Activated naive CD4-positive, alpha-beta T cell treated with anti-CD3 and anti-CD28 coated beads, Interleukin-2, amount 10 ng/mL, durations not matched to agents 7 days and 5 days (primary cell): ENCODE data around the gene MRPL57.
"Not testable (repeated sequence)": the region's sequence is repeated elsewhere in the genome, so short reads cannot be mapped to it uniquely, and the experiment has no call there.

Experiments used
- CTCF ChIA-PET: fragments of 350-600 bp; sonication (Branson Sonifier 250); formaldehyde crosslinking; loops from one replicate; lab custom pipeline; 2021; ENCODE audit warnings: antibody characterized with exemption; lab: Charles Lee
- DNase-seq: peaks from one replicate; pipeline ENCODE4 v3.0.0-alpha.2; 2020
- H3K27ac Mint-ChIP-seq: one replicate; pipeline ENCODE4 v1.8.0; 2021; ENCODE audit warnings: mild to moderate bottlenecking, moderate library complexity, mixed read lengths
- H3K27me3 Mint-ChIP-seq: one replicate; pipeline ENCODE4 v1.8.0; 2021; ENCODE audit warnings: mild to moderate bottlenecking, mixed read lengths
- H3K36me3 Mint-ChIP-seq: one replicate; pipeline ENCODE4 v1.8.0; 2021; ENCODE audit warnings: mixed read lengths
- H3K4me1 Mint-ChIP-seq: one replicate; pipeline ENCODE4 v1.8.0; 2021; ENCODE audit warnings: mixed read lengths
- H3K4me3 Mint-ChIP-seq: one replicate; pipeline ENCODE4 v1.8.0; 2021; ENCODE audit warnings: mild to moderate bottlenecking, moderate library complexity, mixed read lengths
- H3K9me3 Mint-ChIP-seq: one replicate; pipeline ENCODE4 v1.8.0; 2021; ENCODE audit warnings: mixed read lengths

MRPL57 gene

DNA sequence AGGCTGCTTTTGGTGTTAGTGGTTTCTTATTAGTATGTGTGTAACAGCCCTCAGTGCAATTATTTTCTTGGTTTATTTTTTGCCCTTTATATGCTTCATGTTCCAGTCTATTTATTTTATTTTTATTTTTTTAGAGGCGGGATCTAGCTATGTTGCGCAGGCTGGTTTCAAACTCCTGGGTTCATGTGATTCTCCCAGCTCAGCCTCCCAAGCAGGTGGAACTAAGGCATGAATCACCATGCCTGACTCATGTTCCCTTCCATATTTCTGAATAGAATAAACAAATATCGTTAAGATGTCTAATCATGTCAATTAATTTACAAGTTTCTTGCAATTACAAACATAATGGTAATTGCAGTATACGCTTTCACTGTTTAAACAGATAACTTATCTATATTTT is 11.8 kb upstream of the MRPL57 start:
- no peak for DNase-seq
- no peak overlapping the region for H3K4me3 Mint-ChIP-seq
- H3K27ac Mint-ChIP-seq: no peak overlapping the region
- H3K4me1 Mint-ChIP-seq: no peaks in the 10 kb centered on the region
- CTCF ChIA-PET: no interaction called here
- H3K27me3 Mint-ChIP-seq: no peaks in the 10 kb centered on the region
- H3K36me3 Mint-ChIP-seq: peaks cover 24% of the 10 kb centered on the region
- no peaks in the 10 kb centered on the region for H3K9me3 Mint-ChIP-seq

DNA sequence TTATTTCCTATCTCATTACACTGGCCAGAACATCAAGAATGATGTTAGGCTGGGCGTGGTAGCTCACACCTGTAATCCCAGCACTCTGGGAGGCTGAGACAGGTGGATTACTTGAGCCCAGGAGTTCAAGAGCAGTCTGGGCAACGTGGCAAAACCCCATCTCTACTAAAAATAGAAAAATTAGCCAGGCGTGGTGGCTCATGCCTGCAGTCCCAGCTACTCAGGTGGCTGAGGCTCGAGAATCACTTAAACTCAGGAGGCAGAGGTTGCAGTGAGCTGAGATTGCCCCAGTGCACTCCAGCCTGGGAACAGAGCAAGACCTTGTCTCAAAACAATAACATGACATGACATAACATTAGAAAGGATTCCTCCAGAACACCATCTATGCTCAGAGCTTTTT is 10.9 kb upstream of the MRPL57 start:
- H3K4me3 Mint-ChIP-seq, H3K9me3 Mint-ChIP-seq, H3K4me1 Mint-ChIP-seq, H3K27me3 Mint-ChIP-seq, DNase-seq, H3K27ac Mint-ChIP-seq: not testable (repeated sequence)
- CTCF ChIA-PET: interaction anchor here (1.4 kb wide), 1 partner anchor 221 kb away, joined by 4 read pairs; no protein-coding TSS in a partner anchor
- H3K36me3 Mint-ChIP-seq: peaks cover 23% of the 10 kb centered on the region

DNA sequence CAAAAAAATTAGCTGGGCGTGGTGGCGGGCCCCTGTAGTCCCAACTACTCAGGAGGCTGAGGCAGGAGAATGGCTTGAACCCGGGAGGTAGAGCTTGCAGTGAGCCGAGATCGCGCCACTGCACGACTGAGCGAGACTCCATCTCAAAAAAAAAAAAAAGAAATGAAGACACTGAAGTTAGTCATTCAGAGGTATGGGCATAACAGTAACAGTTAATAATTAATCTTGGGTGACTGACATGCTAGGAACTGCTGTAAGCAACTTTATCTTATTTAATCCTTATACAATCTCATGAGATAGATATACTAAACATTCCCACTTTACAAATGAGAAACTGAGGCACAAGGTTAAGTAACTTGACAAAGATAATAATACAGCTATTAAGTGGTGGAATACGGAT is 5.0 kb upstream of the MRPL57 start:
- CTCF ChIA-PET: interaction anchor here (0.6 to 0.7 kb wide), 2 partner anchors 27 to 324 kb away, joined by 3 to 4 read pairs; no protein-coding TSS in a partner anchor
- Mint-ChIP-seq H3K27me3 (peaks cover 2% of the 10 kb centered on the region), H3K4me1 (peaks cover 24% of the 10 kb centered on the region), H3K36me3 (peaks cover 29% of the 10 kb centered on the region), H3K4me3 (no peak overlapping the region), H3K27ac (no peak overlapping the region), H3K9me3 (no peaks in the 10 kb centered on the region)
- DNase-seq: no peak

DNA sequence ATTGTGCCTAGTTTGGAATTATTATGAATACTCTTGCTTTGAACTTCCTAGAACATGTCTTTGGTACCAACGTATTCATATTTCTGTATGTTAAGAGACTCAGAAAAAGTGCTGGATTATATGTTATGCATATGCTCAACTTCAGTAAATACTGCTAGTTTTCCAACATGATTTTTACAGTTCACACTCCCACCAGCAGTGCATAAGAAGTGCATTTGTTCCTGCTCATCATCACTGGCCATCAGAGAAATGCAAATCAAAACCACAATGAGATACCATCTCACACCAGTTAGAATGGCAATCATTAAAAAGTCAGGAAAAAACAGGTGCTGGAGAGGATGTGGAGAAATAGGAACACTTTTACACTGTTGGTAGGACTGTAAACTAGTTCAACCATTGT is 2.7 kb upstream of the MRPL57 start:
- H3K27me3 Mint-ChIP-seq, H3K9me3 Mint-ChIP-seq, CTCF ChIA-PET, DNase-seq, H3K4me3 Mint-ChIP-seq: not testable (repeated sequence)
- Mint-ChIP-seq H3K36me3 (peaks cover 33% of the 10 kb centered on the region), H3K27ac (peak overlapping the region; percentile 55), H3K4me1 (peaks cover 36% of the 10 kb centered on the region)

DNA sequence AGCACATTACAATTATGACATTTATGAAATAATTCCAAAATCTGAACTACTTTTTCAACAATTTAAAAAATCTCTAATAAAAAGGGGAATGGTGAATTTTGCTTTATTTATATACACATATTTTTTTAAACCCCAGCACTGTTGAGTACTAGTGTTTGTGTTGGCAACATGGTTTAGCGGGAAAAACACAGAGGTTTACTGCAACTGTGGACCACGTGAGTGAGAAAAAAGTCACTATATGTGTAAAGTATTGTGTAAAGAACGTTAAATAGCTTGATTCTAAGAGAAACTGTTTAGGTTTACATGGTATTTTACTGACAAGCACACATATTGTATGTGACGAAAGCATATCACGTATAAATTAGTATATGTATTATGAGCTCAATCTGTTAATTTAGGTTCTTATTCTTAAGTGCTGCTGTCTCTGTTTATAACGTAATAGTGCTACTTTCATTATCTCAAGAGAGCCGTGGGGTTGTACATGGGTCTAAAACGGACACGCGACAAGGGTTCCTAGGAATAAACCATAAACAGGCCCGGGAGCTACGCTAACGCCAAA is 723 bp upstream of the MRPL57 start:
- DNase-seq: no peak
- Mint-ChIP-seq H3K36me3 (peaks cover 26% of the 10 kb centered on the region), H3K27me3 (peaks cover 6% of the 10 kb centered on the region), H3K9me3 (no peaks in the 10 kb centered on the region), H3K4me3 (peak overlapping the region; percentile 97), H3K4me1 (peaks cover 38% of the 10 kb centered on the region), H3K27ac (peak overlapping the region; percentile 96)
- CTCF ChIA-PET: interaction anchor here (1.5 to 2.4 kb wide), 3 partner anchors 122 to 301 kb away, joined by 5 to 13 read pairs (median 10); no protein-coding TSS in a partner anchor

DNA sequence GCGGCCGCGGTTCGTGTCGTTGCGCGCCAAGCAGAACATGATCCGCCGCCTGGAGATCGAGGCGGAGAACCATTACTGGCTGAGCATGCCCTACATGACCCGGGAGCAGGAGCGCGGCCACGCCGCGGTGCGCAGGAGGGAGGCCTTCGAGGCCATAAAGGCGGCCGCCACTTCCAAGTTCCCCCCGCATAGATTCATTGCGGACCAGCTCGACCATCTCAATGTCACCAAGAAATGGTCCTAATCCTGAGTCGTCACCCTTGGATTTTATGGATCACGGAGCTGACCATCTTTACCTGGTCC is 475 bp downstream of the MRPL57 start:
- no peak for DNase-seq
- H3K9me3 Mint-ChIP-seq: no peaks in the 10 kb centered on the region
- peaks cover 21% of the 10 kb centered on the region for H3K36me3 Mint-ChIP-seq
- H3K4me3 Mint-ChIP-seq: peak overlapping the region; percentile 97
- peaks cover 38% of the 10 kb centered on the region for H3K4me1 Mint-ChIP-seq
- peaks cover 6% of the 10 kb centered on the region for H3K27me3 Mint-ChIP-seq
- CTCF ChIA-PET: interaction anchor here (0.7 to 2.4 kb wide), 3 partner anchors 66 to 300 kb away, joined by 4 to 13 read pairs (median 10); no protein-coding TSS in a partner anchor
- peak overlapping the region; percentile 96 for H3K27ac Mint-ChIP-seq

DNA sequence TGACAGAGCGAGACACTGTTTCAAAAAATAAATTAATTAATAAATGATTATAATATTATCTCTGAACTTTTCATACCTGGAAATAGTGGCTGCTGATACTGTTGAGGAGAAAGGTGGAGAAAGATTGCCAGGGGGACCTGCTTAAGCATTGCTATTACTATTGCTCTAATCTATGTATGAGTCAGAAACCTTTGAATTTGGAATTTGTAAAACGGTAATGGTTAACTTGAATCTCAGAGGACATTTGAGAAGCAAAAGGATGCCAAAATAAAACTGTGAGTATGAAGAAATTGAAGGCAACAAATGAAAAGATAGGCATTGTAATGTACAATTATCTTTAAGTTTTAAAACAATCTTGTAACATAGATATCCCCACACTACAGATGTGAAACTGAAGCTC is 5.2 kb downstream of the MRPL57 start:
- peaks cover 12% of the 10 kb centered on the region for H3K36me3 Mint-ChIP-seq
- no peak for DNase-seq
- H3K4me3 Mint-ChIP-seq: no peak overlapping the region
- CTCF ChIA-PET: interaction anchor here (1.5 to 1.6 kb wide), 2 partner anchors 238 to 690 kb away, joined by 3 read pairs; no protein-coding TSS in a partner anchor
- peaks cover 1% of the 10 kb centered on the region for H3K27me3 Mint-ChIP-seq
- H3K27ac Mint-ChIP-seq: no peak overlapping the region
- peaks cover 14% of the 10 kb centered on the region for H3K4me1 Mint-ChIP-seq
- H3K9me3 Mint-ChIP-seq: no peaks in the 10 kb centered on the region

DNA sequence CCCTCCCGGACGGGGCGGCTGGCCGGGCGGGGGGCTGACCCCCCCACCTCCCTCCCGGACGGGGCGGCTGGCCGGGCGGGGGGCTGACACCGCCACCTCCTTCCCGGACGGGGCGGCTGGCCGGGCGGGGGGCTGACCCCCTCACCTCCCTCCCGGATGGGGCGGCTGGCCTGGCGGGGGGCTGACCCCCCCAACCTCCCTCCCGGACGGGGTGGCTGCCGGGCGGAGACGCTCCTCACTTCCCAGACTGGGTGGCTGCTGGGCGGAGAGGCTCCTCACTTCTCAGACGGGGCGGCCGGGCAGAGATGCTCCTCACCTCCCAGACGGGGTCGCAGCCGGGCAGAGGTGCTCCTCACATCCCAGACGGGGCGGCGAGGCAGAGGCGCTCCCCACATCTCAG is 10.0 kb downstream of the MRPL57 start:
- H3K4me3 Mint-ChIP-seq, H3K27ac Mint-ChIP-seq, H3K4me1 Mint-ChIP-seq, CTCF ChIA-PET, H3K36me3 Mint-ChIP-seq, DNase-seq, H3K9me3 Mint-ChIP-seq, H3K27me3 Mint-ChIP-seq: not testable (repeated sequence)

DNA sequence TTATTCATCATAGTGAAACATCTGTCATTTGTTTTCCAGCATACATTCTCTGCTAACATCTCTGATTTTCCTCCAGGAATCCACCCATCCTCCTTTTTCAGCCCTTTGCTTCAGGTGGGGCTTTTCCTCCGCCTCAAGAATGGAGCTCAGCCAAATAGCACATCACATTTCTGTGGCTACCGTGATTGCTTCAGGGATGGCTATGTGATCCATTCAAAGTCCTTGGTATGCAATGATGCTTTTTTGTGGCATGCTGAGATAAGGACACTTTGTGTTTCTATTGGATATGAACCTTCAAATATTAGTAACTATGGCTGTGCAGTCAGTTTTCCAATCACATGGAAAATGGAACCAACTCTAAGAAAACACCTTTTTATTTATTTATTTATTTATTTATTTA is 18.3 kb downstream of the MRPL57 start:
- H3K36me3 Mint-ChIP-seq, CTCF ChIA-PET, H3K4me1 Mint-ChIP-seq, H3K9me3 Mint-ChIP-seq, DNase-seq, H3K4me3 Mint-ChIP-seq, H3K27ac Mint-ChIP-seq: not testable (repeated sequence)
- peaks cover 25% of the 10 kb centered on the region for H3K27me3 Mint-ChIP-seq

DNA sequence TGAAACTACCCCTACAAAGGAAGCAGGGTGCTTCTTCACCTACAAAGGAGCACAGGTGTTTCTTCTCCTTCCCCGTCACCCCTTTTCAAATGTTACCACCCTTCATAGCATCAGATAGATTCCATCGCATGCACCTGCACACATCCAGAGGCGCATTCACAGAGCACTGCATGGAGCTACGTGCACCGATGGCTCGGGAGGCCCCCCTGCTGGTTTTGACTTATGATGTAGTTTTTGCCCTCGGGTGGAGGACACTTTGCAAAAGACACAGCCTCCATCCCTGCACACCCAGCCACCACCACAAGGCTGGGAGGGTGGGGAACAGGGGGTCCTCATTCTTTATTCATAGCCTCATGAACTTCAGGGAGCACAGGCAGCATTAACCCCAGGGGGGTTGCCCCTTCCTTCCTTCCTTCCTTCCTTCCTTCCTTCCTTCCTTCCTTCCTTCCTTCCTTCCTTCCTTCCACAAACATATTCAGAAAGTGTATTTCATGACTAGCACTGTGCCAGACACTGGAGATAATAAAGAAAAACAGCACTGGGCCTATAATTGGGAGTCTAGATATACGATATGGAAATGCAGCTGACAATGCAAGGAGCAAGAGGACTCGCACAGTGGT is 21.3 kb downstream of the MRPL57 start:
- H3K27ac Mint-ChIP-seq, H3K4me1 Mint-ChIP-seq, H3K36me3 Mint-ChIP-seq, DNase-seq, CTCF ChIA-PET, H3K4me3 Mint-ChIP-seq: not testable (repeated sequence)
- Mint-ChIP-seq H3K9me3 (peaks cover 12% of the 10 kb centered on the region), H3K27me3 (peaks cover 30% of the 10 kb centered on the region)

DNA sequence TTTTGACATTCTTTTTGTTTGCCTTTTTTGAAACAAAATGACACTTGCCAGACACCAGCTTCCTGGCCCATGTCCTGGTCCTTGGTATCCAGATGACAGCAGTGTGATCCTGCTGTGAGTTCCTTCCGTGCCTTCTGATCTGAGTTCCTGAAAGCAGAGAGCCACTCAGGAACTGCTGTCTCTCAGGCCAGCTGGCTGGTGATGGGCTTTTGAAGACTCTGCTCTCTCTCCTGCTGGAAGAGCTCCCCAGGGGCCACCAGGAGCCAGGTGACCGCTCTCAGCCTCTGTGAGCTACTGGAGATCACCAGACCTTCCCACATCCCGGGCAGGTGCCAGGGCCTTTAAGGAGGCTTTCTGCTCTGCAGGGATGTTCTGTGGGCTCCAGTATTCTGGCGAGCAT is 21.9 kb downstream of the MRPL57 start:
- H3K4me1 Mint-ChIP-seq, CTCF ChIA-PET, H3K36me3 Mint-ChIP-seq, H3K4me3 Mint-ChIP-seq, H3K27ac Mint-ChIP-seq, DNase-seq: not testable (repeated sequence)
- peaks cover 30% of the 10 kb centered on the region for H3K27me3 Mint-ChIP-seq
- peaks cover 12% of the 10 kb centered on the region for H3K9me3 Mint-ChIP-seq

DNA sequence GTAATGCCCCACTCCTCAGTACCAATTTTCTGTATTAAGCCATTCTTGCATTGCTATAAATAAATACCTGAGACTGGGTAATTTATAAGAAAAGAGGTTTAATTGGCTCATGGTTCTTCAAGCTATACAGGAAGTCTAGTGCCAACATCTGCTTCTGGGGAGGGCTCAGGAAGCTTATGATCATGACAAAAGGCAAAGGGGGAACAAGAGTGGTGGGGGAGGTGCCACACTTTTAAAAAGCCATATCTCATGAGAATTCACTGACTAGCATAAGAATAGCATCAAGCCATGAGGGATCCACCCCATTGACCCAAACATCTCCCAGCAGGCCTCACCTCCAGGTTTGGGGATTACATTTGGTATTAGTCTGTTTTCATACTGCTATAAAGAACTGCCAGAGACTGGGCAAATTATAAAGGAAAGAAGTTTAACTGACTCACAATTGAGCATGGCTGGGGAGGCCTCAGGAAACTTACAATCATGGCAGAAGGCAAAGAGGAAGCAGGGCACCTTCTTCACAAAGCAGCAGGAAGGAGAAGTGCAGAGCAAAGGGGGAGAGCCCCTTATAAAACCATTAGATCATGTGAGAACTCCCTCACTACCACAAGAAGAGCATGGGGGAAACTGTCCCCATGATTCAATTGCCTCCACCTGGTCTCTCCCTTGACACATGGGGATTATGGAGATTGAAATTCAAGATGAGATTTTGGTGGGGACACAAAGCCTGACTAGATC is 25.2 kb downstream of the MRPL57 start:
- CTCF ChIA-PET, H3K4me1 Mint-ChIP-seq: not testable (repeated sequence)

DNA sequence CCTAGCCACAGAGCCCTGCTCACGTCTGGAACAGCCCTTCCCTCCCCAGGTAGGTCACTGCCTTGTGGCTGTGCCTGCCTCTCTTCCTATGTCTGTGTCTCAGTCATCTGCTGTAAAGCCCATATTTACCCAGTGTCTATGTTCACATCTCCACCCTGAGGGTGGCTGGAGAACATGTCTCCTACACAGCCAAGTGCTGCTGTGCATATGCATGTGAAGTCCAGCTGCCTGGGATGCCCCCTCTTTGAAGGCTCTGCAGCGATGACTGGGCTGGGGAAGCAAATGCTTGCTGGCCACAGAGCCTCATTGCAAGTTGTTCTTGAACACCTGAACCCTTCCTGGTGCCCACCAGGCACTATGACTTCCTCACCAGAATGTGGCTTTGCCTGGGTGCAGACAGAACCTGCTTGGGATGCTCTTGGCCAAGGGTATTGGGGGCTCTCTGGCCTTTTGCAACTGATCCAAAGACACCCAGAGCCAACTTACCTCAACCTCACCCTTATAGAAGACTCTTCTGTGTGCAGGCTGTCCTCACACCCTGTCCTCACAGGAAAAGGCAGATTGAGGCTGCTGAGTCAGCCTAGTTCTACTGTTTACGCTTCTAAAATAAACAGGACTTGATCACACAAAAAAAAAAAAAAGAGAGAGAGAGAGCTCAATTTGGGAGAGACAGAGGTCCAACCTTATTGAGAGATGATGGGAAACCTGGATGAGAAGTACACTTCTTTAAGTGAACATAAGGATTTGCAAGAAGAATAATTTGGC is 26.5 kb downstream of the MRPL57 start:
- Mint-ChIP-seq H3K36me3 (no peaks in the 10 kb centered on the region), H3K4me1 (no peaks in the 10 kb centered on the region), H3K27me3 (peaks cover 12% of the 10 kb centered on the region), H3K9me3 (peaks cover 12% of the 10 kb centered on the region), H3K27ac (no peak overlapping the region), H3K4me3 (no peak overlapping the region)
- CTCF ChIA-PET: interaction anchor here (0.6 kb wide), 1 partner anchor 282 kb away, joined by 3 read pairs; no protein-coding TSS in a partner anchor
- DNase-seq: no peak

More for the DNA sequence above, 25.2 kb downstream of the MRPL57 start:
- Mint-ChIP-seq H3K27me3 (peaks cover 17% of the 10 kb centered on the region), H3K9me3 (peaks cover 12% of the 10 kb centered on the region)
- H3K27ac Mint-ChIP-seq, H3K36me3 Mint-ChIP-seq, DNase-seq, H3K4me3 Mint-ChIP-seq: not testable (repeated sequence)

DNA sequence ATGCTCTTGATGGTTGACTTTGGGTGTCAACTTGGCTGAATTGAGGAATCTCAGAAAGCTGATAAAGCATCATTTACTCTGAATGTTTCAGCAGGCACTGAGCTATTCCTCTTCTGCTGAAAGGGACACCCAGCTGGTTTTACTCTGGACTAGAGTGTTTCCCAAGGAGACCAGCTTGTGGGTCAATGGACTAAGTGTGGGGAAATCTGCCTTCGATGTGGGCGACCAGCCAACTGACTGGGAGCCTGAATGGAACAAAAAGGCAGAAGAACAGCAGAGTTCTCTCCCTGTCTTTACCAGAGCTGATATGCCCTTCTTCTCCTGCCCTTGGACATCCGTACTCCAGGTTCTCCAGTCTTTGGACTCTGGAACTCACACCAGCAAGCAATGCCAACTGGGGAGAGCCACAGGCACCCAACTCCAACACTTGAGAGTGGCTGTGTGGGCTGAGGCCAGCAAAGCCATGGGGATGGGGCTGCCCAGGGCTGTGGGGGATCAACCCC is 32.2 kb downstream of the MRPL57 start:
- no peak for DNase-seq

More for the DNA sequence above, 32.2 kb downstream of the MRPL57 start:
- Mint-ChIP-seq H3K4me3 (no peak overlapping the region), H3K4me1 (no peaks in the 10 kb centered on the region), H3K27ac (no peak overlapping the region), H3K27me3 (peaks cover 28% of the 10 kb centered on the region), H3K36me3 (no peaks in the 10 kb centered on the region), H3K9me3 (peaks cover 12% of the 10 kb centered on the region)
- CTCF ChIA-PET: interaction anchor here (1.3 kb wide), 1 partner anchor 9 kb away, joined by 4 read pairs; no protein-coding TSS in a partner anchor
